Gastrocnemius medialis (tissue), 4 donors: ENCODE data around the gene BMX.

Experiments
- POLR2A ChIP-seq, 2 donors: fragments of 450-650 bp; IDR thresholded peaks; one replicate each; pipeline ENCODE4 v1.6.1; 2017; ENCODE audit warnings: antibody characterized with exemption in 2 of 2, mild to moderate bottlenecking in 2 of 2, moderate library complexity in 2 of 2
- TF ChIP-seq, protein P1 (sequence below), 5 experiments: fragments of 450-650 bp in 3 of 5; fragments of 200-600 bp in 2 of 5; sonication (generic) in 2 of 5; IDR thresholded peaks in 4 of 5; conservative IDR thresholded peaks in 1 of 5; 1 replicate in 4 of 5; 2 replicates in 1 of 5; pipeline ENCODE4 v1.5.1; 2016 to 2019; ENCODE audit warnings: antibody characterized with exemption in 5 of 5, mild to moderate bottlenecking in 3 of 5, moderate library complexity in 3 of 5

GRCh38 chrX:15492469-15492868, 8.1 kb upstream of the BMX start:
- TF ChIP-seq, protein P1, sequence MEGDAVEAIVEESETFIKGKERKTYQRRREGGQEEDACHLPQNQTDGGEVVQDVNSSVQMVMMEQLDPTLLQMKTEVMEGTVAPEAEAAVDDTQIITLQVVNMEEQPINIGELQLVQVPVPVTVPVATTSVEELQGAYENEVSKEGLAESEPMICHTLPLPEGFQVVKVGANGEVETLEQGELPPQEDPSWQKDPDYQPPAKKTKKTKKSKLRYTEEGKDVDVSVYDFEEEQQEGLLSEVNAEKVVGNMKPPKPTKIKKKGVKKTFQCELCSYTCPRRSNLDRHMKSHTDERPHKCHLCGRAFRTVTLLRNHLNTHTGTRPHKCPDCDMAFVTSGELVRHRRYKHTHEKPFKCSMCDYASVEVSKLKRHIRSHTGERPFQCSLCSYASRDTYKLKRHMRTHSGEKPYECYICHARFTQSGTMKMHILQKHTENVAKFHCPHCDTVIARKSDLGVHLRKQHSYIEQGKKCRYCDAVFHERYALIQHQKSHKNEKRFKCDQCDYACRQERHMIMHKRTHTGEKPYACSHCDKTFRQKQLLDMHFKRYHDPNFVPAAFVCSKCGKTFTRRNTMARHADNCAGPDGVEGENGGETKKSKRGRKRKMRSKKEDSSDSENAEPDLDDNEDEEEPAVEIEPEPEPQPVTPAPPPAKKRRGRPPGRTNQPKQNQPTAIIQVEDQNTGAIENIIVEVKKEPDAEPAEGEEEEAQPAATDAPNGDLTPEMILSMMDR (IDR thresholded peaks at IDR 0.05 in 4 of 5, conservative IDR thresholded peaks at IDR 0.05 in 1 of 5), result no peak
- TF ChIP-seq POLR2A (IDR thresholded peaks at IDR 0.05), result no peak
